ENCODE results near the gene PRKD1.

PRKD1 gene

GRCh38 chr14:29806124-29806517, 121.5 kb downstream of the PRKD1 start:
- no peak for DNase-seq (ENCODE audit: low read depth, low spot score)
- Histone ChIP-seq H3K36me3 (ENCODE audit: insufficient read depth, insufficient read length, low read length) (no peaks in the 10 kb centered on the region), H3K4me3 (ENCODE audit: insufficient read length, low read depth) (no peak overlapping the region), H3K27me3 (ENCODE audit: insufficient read depth, insufficient read length) (no peaks in the 10 kb centered on the region), H3K4me1 (ENCODE audit: insufficient read depth, insufficient read length) (no peaks in the 10 kb centered on the region), H3K9ac (ENCODE audit: insufficient read length, low read depth) (no peak overlapping the region), H3K9me3 (ENCODE audit: insufficient read depth, low read length) (no peaks in the 10 kb centered on the region)
- TF ChIP-seq YY1 (IDR thresholded peaks at IDR 0.05; ENCODE audit: insufficient read depth, insufficient read length) (no peak), ZNF274 (IDR thresholded peaks at IDR 0.05; ENCODE audit: low read depth, low read length) (no peak), SUZ12 (IDR thresholded peaks at IDR 0.05; ENCODE audit: extremely low read depth, insufficient read depth, insufficient read length) (no peak)

GRCh38 chr14:29805415-29806123, 122.1 kb downstream of the PRKD1 start:
- no peak for DNase-seq (ENCODE audit: low read depth, low spot score)
- H3K27me3 ChIP-seq (ENCODE audit: insufficient read depth, insufficient read length), result no peaks in the 10 kb centered on the region
- no peak overlapping the region for H3K4me3 ChIP-seq (ENCODE audit: insufficient read length, low read depth)
- H3K9me3 ChIP-seq (ENCODE audit: insufficient read depth, low read length), result no peaks in the 10 kb centered on the region
- H3K4me1 ChIP-seq (ENCODE audit: insufficient read depth, insufficient read length), result no peaks in the 10 kb centered on the region
- H3K36me3 ChIP-seq (ENCODE audit: insufficient read depth, insufficient read length, low read length), result no peaks in the 10 kb centered on the region
- TF ChIP-seq SUZ12 (IDR thresholded peaks at IDR 0.05; ENCODE audit: extremely low read depth, insufficient read depth, insufficient read length) (no peak), YY1 (IDR thresholded peaks at IDR 0.05; ENCODE audit: insufficient read depth, insufficient read length) (no peak), ZNF274 (IDR thresholded peaks at IDR 0.05; ENCODE audit: low read depth, low read length) (no peak)
- H3K9ac ChIP-seq (ENCODE audit: insufficient read length, low read depth), result no peak overlapping the region

GRCh38 chr14:29804481-29805266, 123.0 kb downstream of the PRKD1 start:
- H3K27me3 ChIP-seq (ENCODE audit: insufficient read depth, insufficient read length), result no peaks in the 10 kb centered on the region
- no peak for TF ChIP-seq YY1 (IDR thresholded peaks at IDR 0.05; ENCODE audit: insufficient read depth, insufficient read length)
- no peaks in the 10 kb centered on the region for H3K36me3 ChIP-seq (ENCODE audit: insufficient read depth, insufficient read length, low read length)
- no peak for DNase-seq (ENCODE audit: low read depth, low spot score)
- H3K9me3 ChIP-seq (ENCODE audit: insufficient read depth, low read length), result no peaks in the 10 kb centered on the region
- H3K4me1 ChIP-seq (ENCODE audit: insufficient read depth, insufficient read length), result no peaks in the 10 kb centered on the region
- no peak overlapping the region for H3K9ac ChIP-seq (ENCODE audit: insufficient read length, low read depth)
- H3K4me3 ChIP-seq (ENCODE audit: insufficient read length, low read depth), result no peak overlapping the region

- H3K4me1 ChIP-seq (ENCODE audit: insufficient read depth, insufficient read length), result no peaks in the 10 kb centered on the region
- H3K9me3 ChIP-seq (ENCODE audit: insufficient read depth, low read length), result no peaks in the 10 kb centered on the region
- TF ChIP-seq YY1 (IDR thresholded peaks at IDR 0.05; ENCODE audit: insufficient read depth, insufficient read length) (no peak), ZNF274 (IDR thresholded peaks at IDR 0.05; ENCODE audit: low read depth, low read length) (no peak), SUZ12 (IDR thresholded peaks at IDR 0.05; ENCODE audit: extremely low read depth, insufficient read depth, insufficient read length) (no peak)
- H3K36me3 ChIP-seq (ENCODE audit: insufficient read depth, insufficient read length, low read length), result no peaks in the 10 kb centered on the region
- no peak overlapping the region for H3K9ac ChIP-seq (ENCODE audit: insufficient read length, low read depth)
- H3K4me3 ChIP-seq (ENCODE audit: insufficient read length, low read depth), result no peak overlapping the region
- DNase-seq (ENCODE audit: low read depth, low spot score), result no peak
- no peaks in the 10 kb centered on the region for H3K27me3 ChIP-seq (ENCODE audit: insufficient read depth, insufficient read length)
Observed at GRCh38 chr14:29803045-29803444, 124.6 kb downstream of the PRKD1 start.

- no peak for DNase-seq (ENCODE audit: low read depth, low spot score)
Observed at GRCh38 chr14:29802211-29802610, 125.4 kb downstream of the PRKD1 start.

GRCh38 chr14:29800961-29801360, 126.7 kb downstream of the PRKD1 start:
- no peak overlapping the region for H3K4me3 ChIP-seq (ENCODE audit: insufficient read length, low read depth)

More at GRCh38 chr14:29802211-29802610, 125.4 kb downstream of the PRKD1 start:
- H3K36me3 ChIP-seq (ENCODE audit: insufficient read depth, insufficient read length, low read length), result no peaks in the 10 kb centered on the region
- no peak overlapping the region for H3K4me3 ChIP-seq (ENCODE audit: insufficient read length, low read depth)
- TF ChIP-seq SUZ12 (IDR thresholded peaks at IDR 0.05; ENCODE audit: extremely low read depth, insufficient read depth, insufficient read length), result no peak
- no peak for TF ChIP-seq YY1 (IDR thresholded peaks at IDR 0.05; ENCODE audit: insufficient read depth, insufficient read length)
- no peak for TF ChIP-seq ZNF274 (IDR thresholded peaks at IDR 0.05; ENCODE audit: low read depth, low read length)
- H3K9ac ChIP-seq (ENCODE audit: insufficient read length, low read depth), result no peak overlapping the region
- H3K9me3 ChIP-seq (ENCODE audit: insufficient read depth, low read length), result no peaks in the 10 kb centered on the region
- no peaks in the 10 kb centered on the region for H3K4me1 ChIP-seq (ENCODE audit: insufficient read depth, insufficient read length)
- no peaks in the 10 kb centered on the region for H3K27me3 ChIP-seq (ENCODE audit: insufficient read depth, insufficient read length)

GRCh38 chr14:29799464-29800095, 128.1 kb downstream of the PRKD1 start:
- Histone ChIP-seq H3K4me1 (ENCODE audit: insufficient read depth, insufficient read length) (no peaks in the 10 kb centered on the region), H3K36me3 (ENCODE audit: insufficient read depth, insufficient read length, low read length) (no peaks in the 10 kb centered on the region), H3K4me3 (ENCODE audit: insufficient read length, low read depth) (no peak overlapping the region), H3K9me3 (ENCODE audit: insufficient read depth, low read length) (no peaks in the 10 kb centered on the region), H3K9ac (ENCODE audit: insufficient read length, low read depth) (no peak overlapping the region), H3K27me3 (ENCODE audit: insufficient read depth, insufficient read length) (no peaks in the 10 kb centered on the region)
- no peak for DNase-seq (ENCODE audit: low read depth, low spot score)
- TF ChIP-seq ZNF274 (IDR thresholded peaks at IDR 0.05; ENCODE audit: low read depth, low read length) (no peak), SUZ12 (IDR thresholded peaks at IDR 0.05; ENCODE audit: extremely low read depth, insufficient read depth, insufficient read length) (no peak), YY1 (IDR thresholded peaks at IDR 0.05; ENCODE audit: insufficient read depth, insufficient read length) (no peak)

More at GRCh38 chr14:29800961-29801360, 126.7 kb downstream of the PRKD1 start:
- no peak for DNase-seq (ENCODE audit: low read depth, low spot score)
- TF ChIP-seq SUZ12 (IDR thresholded peaks at IDR 0.05; ENCODE audit: extremely low read depth, insufficient read depth, insufficient read length) (no peak), ZNF274 (IDR thresholded peaks at IDR 0.05; ENCODE audit: low read depth, low read length) (no peak), YY1 (IDR thresholded peaks at IDR 0.05; ENCODE audit: insufficient read depth, insufficient read length) (no peak)
- H3K27me3 ChIP-seq (ENCODE audit: insufficient read depth, insufficient read length), result no peaks in the 10 kb centered on the region
- H3K9ac ChIP-seq (ENCODE audit: insufficient read length, low read depth), result no peak overlapping the region
- no peaks in the 10 kb centered on the region for H3K4me1 ChIP-seq (ENCODE audit: insufficient read depth, insufficient read length)
- no peaks in the 10 kb centered on the region for H3K36me3 ChIP-seq (ENCODE audit: insufficient read depth, insufficient read length, low read length)
- no peaks in the 10 kb centered on the region for H3K9me3 ChIP-seq (ENCODE audit: insufficient read depth, low read length)
